A673 (cell line): ENCODE data around the gene NUMA1.

ENCODE experiments used
- EZH2 ChIP-seq: fragments of 200-600 bp; sonication (generic); IDR thresholded peaks from 2 replicates; pipeline ENCODE4 v1.6.1; 2017; ENCODE audit warnings: borderline replicate concordance, low read depth, mild to moderate bottlenecking, mixed read lengths, antibody characterized with exemption, low read length; ENCODE audit not compliant: poor library complexity, severe bottlenecking
- TF ChIP-seq, protein P1 (sequence below): fragments of 300-800, 200-600 bp; sonication (generic); conservative IDR thresholded peaks from 2 replicates; pipeline ENCODE4 v1.5.1; 2017; ENCODE audit warnings: low read depth, mild to moderate bottlenecking, antibody characterized with exemption, low read length, moderate library complexity, mixed read lengths

DNA sequence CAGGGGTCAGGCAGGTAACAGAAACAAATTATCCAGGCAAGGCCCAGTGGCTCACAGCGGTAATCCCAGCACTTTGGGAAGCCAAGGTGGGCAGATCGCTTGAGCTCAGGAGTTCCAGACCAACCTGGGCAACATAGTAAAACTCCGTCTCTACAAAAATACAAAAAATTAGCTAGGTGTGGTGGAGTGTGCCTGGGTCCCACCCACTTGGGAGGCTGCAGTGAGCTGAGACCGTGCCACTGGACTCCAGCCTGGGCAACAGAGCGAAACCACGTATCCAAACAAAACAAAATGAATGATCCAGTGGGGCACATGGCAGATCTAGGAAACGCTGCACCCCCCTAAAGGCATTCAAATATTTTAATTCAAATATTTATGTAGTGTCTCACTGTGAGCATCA lies 9.9 kb downstream of the NUMA1 start:
- TF ChIP-seq, protein P1, sequence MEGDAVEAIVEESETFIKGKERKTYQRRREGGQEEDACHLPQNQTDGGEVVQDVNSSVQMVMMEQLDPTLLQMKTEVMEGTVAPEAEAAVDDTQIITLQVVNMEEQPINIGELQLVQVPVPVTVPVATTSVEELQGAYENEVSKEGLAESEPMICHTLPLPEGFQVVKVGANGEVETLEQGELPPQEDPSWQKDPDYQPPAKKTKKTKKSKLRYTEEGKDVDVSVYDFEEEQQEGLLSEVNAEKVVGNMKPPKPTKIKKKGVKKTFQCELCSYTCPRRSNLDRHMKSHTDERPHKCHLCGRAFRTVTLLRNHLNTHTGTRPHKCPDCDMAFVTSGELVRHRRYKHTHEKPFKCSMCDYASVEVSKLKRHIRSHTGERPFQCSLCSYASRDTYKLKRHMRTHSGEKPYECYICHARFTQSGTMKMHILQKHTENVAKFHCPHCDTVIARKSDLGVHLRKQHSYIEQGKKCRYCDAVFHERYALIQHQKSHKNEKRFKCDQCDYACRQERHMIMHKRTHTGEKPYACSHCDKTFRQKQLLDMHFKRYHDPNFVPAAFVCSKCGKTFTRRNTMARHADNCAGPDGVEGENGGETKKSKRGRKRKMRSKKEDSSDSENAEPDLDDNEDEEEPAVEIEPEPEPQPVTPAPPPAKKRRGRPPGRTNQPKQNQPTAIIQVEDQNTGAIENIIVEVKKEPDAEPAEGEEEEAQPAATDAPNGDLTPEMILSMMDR, result no peak
- TF ChIP-seq EZH2, result no peak
